Stimulated activated CD4-positive, alpha-beta T cell treated with anti-CD3 and anti-CD28 coated beads, TNF-alpha, amount 100 ng/mL, for 4 hours (primary cell): ENCODE measurements around the gene ANAPC13.

ENCODE experiments used
- DNase-seq, 3 experiments: peaks; one replicate each; pipeline ENCODE4 v3.0.0-alpha.2; 2020; ENCODE audit warnings: low read depth in 3 of 3

ANAPC13 gene, protein sequence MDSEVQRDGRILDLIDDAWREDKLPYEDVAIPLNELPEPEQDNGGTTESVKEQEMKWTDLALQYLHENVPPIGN

DNA sequence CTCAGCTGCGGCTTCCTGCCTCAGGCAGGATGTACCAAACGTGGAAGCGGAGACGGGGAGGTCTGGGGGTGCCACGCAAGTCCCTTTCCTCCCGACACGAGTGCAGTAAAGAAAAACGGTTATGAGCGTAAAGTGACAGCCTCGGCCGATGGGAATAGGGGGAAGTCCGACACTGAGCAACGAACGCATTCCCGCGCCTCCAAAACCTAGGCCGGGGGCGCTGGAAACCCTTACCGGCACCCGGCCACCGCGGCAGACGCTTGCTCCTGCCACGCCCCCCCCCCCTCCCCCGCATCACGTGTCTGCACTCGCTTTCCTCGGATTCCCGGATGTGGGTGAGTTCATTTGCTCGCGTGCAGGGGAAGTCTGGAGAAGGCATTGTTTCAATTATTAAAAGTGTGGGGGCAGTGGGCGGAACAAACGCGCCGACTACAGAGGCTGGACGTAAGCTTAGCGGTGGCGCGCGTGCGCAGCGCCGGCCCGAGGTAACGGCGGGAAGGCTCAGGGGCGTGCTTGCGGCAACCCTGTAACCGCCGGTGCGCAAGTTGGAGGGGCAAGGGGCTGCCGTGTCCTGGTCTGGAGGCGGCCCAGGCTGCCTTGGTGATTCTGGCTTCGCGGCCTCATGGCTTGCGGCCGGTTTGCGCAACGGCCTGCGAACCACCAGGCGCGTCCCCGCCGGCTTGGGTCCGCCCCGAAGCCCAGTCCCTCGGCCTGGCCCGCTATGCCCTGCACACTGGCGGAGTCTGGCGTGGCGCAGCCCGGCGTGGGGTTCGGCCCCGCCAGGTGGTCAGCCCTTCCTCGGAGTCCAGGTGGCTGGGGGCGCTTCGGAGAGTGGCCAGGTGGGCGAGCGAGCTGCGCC lies at the start of gene ANAPC13, which contains the start of gene CEP63:
Gene ANAPC13, minus strand, starts transcription at position 268 of the 859 bp plus-strand sequence. CDS start 3,081 bp downstream, outside the sequence.
Gene CEP63, plus strand, starts transcription at position 340 of the 859 bp plus-strand sequence. CDS start 9,264 bp downstream, outside the sequence.
- peak; percentile 80 to 89 (median 88) for DNase-seq

DNA sequence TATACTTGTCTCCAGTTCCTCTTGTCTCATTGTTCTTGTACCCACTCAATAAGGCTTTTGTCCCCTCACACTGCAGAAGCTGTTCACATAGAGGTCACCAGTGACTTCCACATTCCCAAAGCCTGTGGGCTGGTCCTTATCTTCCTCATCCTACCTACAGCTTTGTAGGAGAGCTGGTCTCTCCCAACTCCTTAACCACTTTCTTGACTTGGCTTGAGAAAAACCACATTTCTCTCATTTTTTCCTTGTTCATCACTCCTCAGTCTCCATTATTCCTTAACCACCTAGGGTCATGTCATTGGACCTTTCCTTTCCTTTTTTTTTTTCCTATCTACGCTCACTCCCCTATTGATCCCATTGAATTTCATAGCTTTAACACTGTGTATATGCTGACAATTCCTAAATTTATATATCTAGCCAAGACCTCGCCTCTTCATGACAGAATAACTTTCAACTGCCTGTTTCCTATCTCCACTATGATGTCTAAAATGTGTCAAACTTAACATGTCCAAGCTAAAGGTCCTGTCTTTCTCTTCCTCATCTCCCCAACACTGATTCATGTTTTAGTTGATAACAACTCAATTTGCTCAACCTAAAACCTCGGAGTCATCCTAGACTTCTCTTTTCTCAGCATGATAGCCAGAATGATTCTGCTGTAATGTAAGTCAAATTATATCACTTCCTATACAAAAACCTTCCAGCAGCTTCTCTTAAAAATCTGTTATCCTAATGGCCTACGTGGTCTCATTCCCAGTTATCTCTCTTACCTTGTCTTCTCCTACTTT lies 49.6 kb upstream of the ANAPC13 start:
- DNase-seq = no peak

DNA sequence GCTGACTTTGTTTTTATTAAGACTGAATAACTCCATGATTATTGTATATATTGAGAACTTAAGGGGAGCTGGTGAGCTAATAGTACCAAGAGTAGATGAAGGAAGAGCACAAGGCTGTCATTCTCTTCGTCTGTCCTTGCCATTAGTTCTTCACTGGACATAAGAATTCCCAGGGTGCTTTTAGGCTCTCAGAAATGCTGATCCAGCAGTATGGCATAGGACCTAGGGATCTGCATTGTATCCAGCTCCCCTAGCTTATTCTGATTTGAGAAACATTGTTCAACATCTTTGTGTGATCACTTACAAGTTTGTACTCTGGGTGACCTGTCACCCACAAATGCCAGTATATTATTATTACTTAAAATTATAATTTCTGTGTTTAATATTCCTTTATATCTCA lies 47.7 kb upstream of the ANAPC13 start:
- DNase-seq = no peak

DNA sequence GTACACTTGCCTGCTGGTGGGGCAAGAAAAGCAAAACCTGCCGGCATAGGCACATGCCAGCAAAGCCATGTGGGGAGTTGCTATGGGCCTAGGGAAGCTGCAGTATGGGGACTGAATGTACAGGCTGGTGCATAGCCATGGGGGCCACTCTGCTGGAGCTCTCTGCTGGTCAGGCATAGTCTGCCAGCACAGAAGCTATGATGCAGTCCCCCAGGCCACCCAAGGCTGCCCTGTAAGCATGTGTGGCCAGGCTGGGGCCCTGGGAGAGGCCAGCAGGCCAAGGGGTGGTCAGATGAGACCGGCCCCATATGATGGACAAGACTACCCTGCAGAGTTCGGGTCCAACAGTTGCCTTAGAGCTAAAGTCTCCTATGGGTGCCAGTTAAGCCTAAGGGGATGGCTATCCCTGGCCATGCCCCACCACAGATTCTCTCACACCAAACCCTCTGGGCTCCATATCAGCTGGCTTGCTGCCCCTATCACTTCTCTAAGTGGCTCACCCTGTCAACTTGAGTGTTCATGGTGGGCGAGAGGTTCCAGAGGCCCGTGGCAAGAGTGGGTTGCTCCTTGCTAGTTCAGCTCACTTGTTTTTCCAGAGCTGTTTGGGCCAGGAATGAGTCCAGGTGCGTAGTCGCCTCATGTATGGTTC lies 41.9 kb upstream of the ANAPC13 start:
- no peak for DNase-seq

DNA sequence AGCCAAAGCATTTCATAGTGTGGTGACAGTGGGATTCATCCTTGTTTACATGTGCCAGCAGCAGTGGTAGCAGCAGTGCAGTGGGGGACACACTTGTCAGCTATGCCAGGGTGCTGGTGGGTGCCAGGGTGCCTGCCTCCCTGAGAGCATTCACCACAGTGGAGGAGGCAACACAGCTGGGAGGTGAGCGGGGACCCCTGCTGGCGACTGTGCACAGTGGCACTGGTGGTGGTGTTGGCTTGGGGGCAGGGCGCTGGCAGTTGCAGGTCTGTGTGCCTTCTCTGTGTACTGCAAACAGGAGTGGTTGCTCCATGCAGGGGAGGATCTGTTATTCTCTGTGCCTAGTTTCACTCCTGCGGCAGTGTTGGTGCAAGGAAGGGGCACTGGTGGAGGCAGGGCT lies 41.3 kb upstream of the ANAPC13 start:
- no peak for DNase-seq

DNA sequence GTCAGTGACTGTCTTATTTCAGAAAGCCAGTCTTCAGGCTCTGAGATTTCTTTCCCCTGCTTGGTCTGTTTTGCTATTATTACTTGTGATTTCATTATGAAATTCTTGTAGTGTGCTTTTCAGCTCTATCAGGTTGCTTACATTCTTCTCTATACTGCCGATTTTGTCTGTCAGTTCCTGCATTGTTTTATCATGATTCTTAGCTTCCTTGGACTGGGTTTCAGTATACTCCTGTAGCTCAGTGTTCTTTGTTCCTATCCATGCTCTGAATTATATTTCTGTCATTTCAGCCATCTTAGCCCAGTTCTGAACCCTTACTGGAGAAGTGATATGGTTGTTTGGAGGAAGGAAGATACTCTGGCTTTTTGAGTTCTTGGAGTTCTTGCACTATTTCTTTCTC lies 40.5 kb upstream of the ANAPC13 start:
- DNase-seq = no peak

DNA sequence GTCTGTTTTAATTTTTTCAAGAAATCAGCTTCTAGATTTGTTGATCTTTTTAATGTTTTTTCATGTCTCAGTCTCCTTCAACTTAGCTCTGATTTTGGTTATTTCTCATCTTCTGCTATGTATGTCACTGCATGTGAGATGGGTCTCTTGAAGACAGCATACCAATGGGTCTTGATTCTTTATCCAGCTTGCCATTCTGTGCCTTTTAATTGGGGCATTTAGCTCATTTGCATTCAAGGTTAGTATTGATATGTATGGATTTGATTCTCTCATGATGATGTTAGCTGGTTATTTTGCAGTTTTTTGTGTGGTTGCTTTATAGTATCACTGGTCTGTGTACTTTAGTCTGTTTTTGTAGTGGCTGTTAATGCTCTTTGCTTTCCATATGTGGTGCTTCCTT lies 39.5 kb upstream of the ANAPC13 start:
- no peak for DNase-seq

DNA sequence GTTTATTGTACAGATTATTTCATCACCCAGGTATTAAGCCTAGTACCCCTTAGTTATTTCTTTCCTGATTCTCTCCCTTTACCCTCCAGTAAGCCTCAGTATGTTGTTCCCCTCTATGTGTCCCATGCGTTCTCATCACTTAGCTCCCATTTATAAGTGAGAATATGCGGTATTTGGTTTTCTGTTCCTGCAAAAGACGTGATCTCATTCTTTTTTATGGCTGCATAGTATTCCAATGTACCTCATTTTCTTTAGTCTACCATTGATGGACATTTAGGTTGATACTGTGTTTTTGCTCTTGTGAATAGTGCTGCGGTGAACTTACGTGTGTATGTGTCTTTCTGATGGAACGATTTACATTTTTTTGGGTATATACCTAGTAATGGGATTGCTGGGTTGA lies 36.8 kb upstream of the ANAPC13 start:
- DNase-seq = no peak

DNA sequence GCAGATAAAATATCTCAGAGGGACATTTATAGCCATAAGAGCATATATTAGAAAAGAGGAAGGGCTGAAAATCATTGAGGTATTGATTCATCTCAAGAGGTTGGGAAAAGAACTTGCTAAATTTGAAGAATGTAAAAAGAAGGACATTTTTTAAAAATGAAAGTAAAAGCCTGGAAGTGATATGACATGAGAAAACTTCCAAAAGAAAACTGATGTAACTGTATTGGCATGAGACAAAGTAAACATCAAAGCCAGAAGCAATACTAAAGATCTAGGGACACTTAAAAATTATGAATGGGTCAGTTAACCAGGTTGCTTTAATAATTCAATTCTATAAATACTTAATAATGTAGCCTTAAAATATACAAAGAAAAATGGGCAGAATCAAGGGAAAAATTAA lies 32.0 kb upstream of the ANAPC13 start:
- DNase-seq = no peak

DNA sequence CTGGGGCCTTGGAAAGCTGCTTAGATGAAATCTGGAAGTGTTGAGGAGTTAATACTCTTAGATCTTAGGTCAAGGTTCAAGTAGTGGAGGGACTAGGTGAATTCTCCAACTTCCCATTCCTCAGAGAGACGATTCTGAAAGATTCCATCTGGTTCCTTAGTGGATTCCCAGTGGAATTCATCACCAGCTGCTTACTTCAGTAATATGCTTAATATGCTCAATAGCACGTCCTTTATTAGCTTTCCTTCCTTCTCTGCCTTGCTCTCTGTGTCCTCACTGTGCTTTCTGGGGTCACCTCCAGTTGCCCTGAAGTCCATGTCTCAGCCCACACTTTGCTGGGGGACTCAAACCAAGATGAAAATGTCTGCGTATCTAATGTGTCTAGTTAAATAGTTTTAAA lies 31.1 kb upstream of the ANAPC13 start:
- no peak for DNase-seq

DNA sequence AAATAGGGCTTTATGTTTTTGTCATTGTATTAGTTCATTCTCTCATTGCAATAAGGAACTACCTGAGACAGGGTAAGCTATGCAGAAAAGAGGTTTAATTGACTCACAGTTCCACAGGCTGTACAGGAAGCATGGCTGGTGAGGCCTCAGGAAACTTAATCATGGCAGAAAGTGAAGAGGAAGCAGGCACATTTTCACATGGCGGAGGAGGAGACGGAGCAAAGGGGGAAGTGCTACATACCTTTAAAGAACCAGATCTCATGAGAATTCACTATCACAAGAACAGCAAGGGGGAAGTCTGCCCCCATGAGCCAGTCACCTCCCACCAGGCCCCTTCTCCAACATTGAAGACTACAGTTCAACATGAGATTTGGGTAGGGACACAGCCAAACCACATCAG lies 25.7 kb upstream of the ANAPC13 start:
- no peak for DNase-seq

DNA sequence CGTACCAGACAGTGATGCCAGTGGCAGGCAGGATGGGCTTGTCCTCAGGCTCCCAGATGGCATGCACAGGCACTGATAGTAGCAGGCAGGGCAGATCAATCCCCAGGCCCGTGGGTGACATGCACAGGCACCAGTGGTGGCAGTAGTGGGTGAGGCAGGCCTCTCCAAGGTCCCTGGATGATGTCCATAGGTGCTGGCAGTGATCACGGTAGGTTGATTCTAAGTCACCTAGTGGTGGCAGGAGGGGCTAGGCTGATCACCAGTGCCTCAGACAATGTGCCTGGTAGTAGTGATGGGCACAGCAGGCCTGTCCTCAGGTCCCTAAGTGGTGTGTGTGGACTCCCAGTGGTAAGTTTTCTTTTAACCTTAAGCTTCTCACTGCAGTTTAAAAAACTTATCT lies 19.7 kb upstream of the ANAPC13 start:
- DNase-seq = no peak

DNA sequence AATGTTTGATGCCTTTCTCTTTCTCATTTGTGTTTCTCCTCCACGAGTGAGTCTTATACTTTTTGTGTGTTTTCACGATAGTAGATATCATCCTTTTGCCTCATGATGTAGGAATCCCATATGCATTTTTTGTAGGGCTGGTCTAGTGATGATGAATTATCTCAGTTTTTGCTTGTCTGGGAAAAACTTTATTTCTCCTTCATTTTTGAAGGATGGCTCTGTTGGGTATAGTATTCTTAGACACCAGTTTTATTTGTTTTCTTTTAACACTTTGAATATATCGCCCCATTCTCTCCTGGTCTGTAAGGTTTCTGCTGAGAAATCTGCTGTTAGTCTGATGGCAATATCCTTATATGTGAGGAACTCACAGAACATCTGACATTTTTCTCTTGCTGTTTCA lies 18.3 kb upstream of the ANAPC13 start:
- no peak for DNase-seq

DNA sequence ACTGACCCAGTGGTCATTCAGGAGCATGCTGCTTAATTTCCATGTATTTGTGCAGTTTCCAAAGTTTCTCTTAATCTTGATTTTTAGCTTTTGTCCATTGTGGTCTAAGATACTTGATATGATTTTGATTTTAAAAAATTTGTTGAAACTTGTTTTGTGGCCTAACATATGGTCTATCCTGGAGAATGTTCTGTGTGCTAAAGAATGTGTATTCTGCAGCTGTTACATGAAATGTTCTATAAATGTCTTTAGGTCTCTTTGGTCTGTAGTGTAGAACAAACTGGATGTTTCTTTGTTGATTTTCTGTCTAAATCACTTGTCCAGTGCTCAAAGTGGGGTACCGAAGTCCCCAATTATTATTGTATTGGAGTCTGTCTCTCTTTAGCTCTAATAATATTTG lies 17.5 kb upstream of the ANAPC13 start:
- no peak for DNase-seq

DNA sequence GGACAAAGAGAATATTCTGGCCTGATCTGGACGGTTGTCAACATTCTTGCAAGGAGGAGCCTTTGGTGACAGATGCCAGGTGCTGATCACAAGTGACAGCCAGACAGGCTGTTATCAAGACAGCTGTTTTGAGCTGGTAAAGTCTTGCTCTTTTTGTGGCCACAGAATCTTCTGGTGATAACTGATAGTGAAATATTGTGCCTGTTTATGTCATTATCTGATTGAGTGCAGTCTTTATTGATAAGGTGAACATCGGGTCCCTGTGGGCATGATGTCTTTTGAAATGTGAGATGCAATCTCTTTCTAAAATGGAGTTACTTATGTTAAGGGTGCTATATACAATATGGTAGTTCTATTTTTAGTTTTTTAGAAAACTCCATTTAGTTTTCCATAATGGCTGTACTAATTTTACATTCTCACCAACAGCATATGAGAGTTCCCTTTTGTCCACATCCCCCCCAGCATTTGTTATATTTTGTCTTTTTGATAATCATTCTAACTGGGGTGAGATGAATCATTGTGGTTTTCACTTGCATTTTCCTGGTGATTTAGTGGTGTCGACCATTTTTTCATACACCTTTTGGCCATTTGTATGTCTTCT lies 10.8 kb upstream of the ANAPC13 start:
- no peak for DNase-seq

DNA sequence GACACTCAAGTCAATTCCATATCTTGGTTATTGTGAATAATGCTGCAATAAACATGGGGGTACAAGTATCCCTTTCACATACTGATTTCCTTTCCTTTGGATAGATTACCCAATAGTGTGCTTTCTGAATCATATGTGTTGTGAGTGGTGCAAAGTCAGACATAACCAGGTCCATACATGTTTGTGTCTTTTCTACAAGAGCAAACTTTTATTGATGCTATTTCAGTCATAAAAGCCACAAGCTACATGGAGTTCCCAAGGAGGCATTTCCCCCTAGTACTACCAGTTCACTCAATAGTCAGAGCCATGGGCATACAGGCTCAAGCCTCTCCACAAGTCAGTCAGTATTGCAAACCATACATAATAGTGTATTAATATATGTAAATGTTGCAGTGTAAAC lies 10.2 kb upstream of the ANAPC13 start:
- DNase-seq = no peak

DNA sequence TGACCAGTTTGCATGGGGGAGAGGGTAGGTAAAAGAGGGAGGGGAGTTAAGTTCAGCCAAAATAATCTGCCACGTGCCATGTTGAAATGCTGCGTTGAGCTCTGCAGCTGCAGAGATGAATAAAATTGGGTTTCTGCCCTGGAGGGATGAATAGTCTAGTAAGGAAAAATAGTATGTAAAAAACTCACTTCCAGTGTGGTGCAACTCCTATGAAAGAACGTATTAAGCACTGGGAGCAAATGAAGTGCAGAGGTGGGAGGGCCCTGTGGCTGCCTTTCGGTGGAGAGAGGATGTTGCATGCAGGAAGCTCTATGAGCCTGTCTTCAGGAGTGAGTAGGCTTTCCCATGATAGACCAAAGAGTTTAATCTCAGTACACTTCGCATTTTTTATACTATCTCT lies 8.7 kb upstream of the ANAPC13 start:
- no peak for DNase-seq

DNA sequence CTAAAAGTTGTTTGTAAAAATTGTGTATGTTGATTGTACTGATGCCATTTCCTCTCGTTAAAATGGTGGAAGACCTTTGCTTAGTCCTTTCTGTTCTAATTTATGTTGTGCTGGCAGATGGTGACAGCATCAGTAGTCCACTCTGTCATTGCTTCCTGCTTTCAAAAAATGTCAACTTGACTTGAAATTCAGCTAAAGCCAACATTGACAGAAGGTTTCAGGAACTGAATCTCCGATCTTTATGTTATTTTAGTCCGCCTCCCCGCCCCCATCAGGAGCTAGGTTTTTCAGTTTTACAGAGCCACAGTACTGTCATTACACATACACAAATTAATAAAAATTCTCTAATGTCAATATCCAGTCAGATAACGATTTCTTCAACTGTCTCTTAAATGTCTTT lies 1.6 kb upstream of the ANAPC13 start:
- no peak for DNase-seq

DNA sequence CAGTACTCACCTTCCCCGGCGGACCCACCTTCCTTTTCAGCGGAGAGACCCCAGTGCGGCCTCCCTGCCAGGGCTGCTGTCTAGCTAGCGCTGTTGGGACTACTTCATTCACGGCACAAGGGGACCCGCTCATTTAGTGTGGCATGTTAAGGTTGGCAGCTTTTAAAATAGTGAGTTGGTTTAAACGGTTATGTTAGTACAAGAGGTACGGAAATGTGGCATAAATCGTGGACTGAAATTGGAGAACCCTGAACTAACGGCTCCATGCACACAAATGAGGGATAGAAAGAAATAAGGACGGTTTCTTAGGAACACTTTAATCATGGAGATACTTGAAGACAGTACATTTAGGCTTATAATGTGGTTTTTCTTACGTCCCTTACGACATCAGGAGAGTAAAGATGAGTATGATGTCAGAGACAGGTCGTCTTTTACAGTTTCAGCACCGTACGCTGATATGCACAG lies 824 bp upstream of the ANAPC13 start:
- DNase-seq = no peak

DNA sequence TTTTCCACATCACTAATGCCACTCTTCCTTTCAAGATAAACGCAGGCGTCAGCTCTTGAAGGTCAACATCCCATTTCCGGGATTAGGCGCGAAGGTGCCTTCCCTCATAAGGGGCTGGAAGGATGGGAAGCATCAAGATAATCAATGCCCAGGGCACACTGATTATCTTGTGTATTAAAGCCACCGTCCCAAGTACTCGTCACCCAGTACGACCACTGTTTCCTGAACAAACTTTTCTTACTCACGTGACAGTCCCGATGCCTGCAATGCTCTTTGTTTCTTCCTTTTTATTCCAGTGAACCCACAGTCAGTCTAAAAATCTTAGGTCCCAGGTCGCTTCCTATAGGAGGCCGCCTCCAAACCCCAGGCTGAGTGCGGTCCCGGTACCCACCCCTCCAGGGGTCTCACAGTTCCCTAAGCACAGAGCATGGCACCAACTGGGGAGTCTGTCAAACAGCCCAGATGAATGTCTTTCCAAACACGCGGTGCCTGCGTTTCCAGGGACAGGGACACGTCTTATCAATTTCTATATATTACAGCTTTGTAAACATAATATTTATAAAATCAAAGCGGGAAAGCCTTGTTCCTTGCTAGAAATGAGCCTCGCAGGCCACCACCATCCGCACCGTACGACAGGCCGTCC lies 589 bp downstream of the ANAPC13 start:
- peak in 1 of 3 experiments; percentile 5 for DNase-seq

DNA sequence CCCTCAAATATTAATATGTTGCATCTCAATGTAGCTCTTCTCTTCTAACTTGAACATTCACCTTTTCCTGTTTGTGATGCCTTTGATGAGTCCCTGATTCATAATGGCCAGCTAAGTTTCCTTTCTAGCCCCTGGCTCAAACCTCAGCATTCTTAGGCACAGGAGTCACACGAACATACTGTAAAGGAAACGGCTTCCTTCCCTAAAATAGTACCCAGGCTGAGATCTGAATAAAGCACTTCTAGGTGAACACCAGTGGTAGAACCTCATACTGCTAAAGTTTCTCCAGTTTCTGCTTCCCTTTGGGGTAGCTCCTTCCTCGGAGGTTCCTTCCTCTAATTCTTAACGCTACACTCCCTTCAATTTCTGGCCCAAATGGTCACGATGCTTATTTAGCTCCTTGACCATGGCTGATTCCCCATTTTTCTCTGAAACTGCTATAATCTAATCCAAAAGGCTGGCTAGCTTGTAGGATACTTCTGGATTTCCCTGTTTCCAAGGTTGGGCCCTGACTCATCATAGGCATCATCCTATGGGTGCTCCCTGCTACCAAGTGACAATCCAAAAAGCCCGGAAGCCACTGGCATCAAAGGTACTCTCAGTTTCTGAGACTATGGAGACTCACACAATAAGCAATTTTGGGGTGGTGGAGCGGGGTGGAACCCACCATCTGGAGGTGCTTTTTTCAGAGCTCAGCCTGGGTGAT lies 2.4 kb downstream of the ANAPC13 start:
- no peak for DNase-seq
